ENCODE results near the gene FOSB. TPM values are rescaled to one million over a fixed set of nuclear protein-coding genes. Genes with fewer than 3 reads are reported as not detected.
A peak's percentile ranks its signal among the peaks of the same experiment; 100 is the strongest.

The FOSB gene
- total and polyA plus RNA-seq, 2 donors from 2014 or later: 0.73 to 0.98 TPM

GRCh38 chr19:45450012-45450333 is 17.8 kb upstream of the FOSB start:
- H3K36me3 ChIP-seq (ENCODE audit: control insufficient read depth in 2 of 3, insufficient read depth in 3 of 3, low read length in 3 of 3): no peaks in the 10 kb centered on the region
- peak overlapping the region; percentile 53 to 78 (median 73) for H3K4me3 ChIP-seq (ENCODE audit: low read length in 3 of 3)
- TF ChIP-seq CTCF (IDR thresholded peaks at IDR 0.05; ENCODE audit: borderline replicate concordance, extremely low read depth, insufficient read depth): no peak
- intact Hi-C loops (cut with DNase I): no loop called here
- no peaks in the 10 kb centered on the region for H3K9me3 ChIP-seq (ENCODE audit: control insufficient read depth in 2 of 3, insufficient read depth in 1 of 3, low read length in 3 of 3)
- H3K27ac ChIP-seq (ENCODE audit: low read depth in 2 of 2, low read length in 2 of 2): peak overlapping the region in 1 of 2 donors; percentile 22
- peak overlapping the region in 2 of 3 donors; percentile 61 to 86 for H3K9ac ChIP-seq (ENCODE audit: low read length in 3 of 3)
- DNase-seq (no peak), FAIRE-seq (no peak)
- no peaks in the 10 kb centered on the region for H3K27me3 ChIP-seq (ENCODE audit: control insufficient read depth, insufficient read depth, low read length)
- H3K4me1 ChIP-seq (ENCODE audit: control insufficient read depth in 2 of 3, insufficient read depth in 2 of 3, low read depth in 1 of 3, low read length in 3 of 3): peaks cover 0 to 6% (median 0%) of the 10 kb centered on the region in 3 donors

- DNase-seq (peak in 3 of 5 donors; percentile 59 to 81 (median 71)), FAIRE-seq (no peak)
- Histone ChIP-seq H3K4me1 (ENCODE audit: control insufficient read depth in 2 of 3, insufficient read depth in 2 of 3, low read depth in 1 of 3, low read length in 3 of 3) (peaks cover 0 to 17% (median 0%) of the 10 kb centered on the region in 3 donors), H3K9ac (ENCODE audit: low read length in 3 of 3) (peak overlapping the region; percentile 43 to 79 (median 64)), H3K36me3 (ENCODE audit: control insufficient read depth in 2 of 3, insufficient read depth in 3 of 3, low read length in 3 of 3) (no peaks in the 10 kb centered on the region), H3K27me3 (ENCODE audit: control insufficient read depth, insufficient read depth, low read length) (no peaks in the 10 kb centered on the region), H3K4me3 (ENCODE audit: low read length in 3 of 3) (peak overlapping the region; percentile 53 to 81 (median 61)), H3K27ac (ENCODE audit: low read depth in 2 of 2, low read length in 2 of 2) (peak overlapping the region; percentile 16 to 85), H3K9me3 (ENCODE audit: control insufficient read depth in 2 of 3, insufficient read depth in 1 of 3, low read length in 3 of 3) (no peaks in the 10 kb centered on the region)
- intact Hi-C loops (cut with DNase I): no loop called here
- no peak for TF ChIP-seq CTCF (IDR thresholded peaks at IDR 0.05; ENCODE audit: borderline replicate concordance, extremely low read depth, insufficient read depth)
Measured at GRCh38 chr19:45451131-45451849, 16.5 kb upstream of the FOSB start.

- no peaks in the 10 kb centered on the region for H3K9me3 ChIP-seq (ENCODE audit: control insufficient read depth in 2 of 3, insufficient read depth in 1 of 3, low read length in 3 of 3)
- no peak overlapping the region for H3K27ac ChIP-seq (ENCODE audit: low read depth in 2 of 2, low read length in 2 of 2)
- no peak for FAIRE-seq
- TF ChIP-seq CTCF (IDR thresholded peaks at IDR 0.05; ENCODE audit: borderline replicate concordance, extremely low read depth, insufficient read depth): no peak
- intact Hi-C loops (cut with DNase I): no loop called here
- no peak for DNase-seq
- peak overlapping the region in 1 of 3 donors; percentile 81 for H3K4me3 ChIP-seq (ENCODE audit: low read length in 3 of 3)
- H3K36me3 ChIP-seq (ENCODE audit: control insufficient read depth in 2 of 3, insufficient read depth in 3 of 3, low read length in 3 of 3): no peaks in the 10 kb centered on the region
- no peak overlapping the region for H3K9ac ChIP-seq (ENCODE audit: low read length in 3 of 3)
- H3K4me1 ChIP-seq (ENCODE audit: control insufficient read depth in 2 of 3, insufficient read depth in 2 of 3, low read depth in 1 of 3, low read length in 3 of 3): peaks cover 0 to 17% (median 0%) of the 10 kb centered on the region in 3 donors
- H3K27me3 ChIP-seq (ENCODE audit: control insufficient read depth, insufficient read depth, low read length): no peaks in the 10 kb centered on the region
Measured at GRCh38 chr19:45451850-45452387, 15.9 kb upstream of the FOSB start.

Data from kidney (tissue), 14 donors.